CMK (cell line): ENCODE data around the gene PIN4.
"Not testable (repeated sequence)": the region's sequence is repeated elsewhere in the genome, so short reads cannot be mapped to it uniquely, and the experiment has no call there.

Experiments used
- DNase-seq: peaks from one replicate; pipeline ENCODE4 v3.0.0-alpha.2; 2010; ENCODE audit warnings: low read depth

Gene PIN4

DNA sequence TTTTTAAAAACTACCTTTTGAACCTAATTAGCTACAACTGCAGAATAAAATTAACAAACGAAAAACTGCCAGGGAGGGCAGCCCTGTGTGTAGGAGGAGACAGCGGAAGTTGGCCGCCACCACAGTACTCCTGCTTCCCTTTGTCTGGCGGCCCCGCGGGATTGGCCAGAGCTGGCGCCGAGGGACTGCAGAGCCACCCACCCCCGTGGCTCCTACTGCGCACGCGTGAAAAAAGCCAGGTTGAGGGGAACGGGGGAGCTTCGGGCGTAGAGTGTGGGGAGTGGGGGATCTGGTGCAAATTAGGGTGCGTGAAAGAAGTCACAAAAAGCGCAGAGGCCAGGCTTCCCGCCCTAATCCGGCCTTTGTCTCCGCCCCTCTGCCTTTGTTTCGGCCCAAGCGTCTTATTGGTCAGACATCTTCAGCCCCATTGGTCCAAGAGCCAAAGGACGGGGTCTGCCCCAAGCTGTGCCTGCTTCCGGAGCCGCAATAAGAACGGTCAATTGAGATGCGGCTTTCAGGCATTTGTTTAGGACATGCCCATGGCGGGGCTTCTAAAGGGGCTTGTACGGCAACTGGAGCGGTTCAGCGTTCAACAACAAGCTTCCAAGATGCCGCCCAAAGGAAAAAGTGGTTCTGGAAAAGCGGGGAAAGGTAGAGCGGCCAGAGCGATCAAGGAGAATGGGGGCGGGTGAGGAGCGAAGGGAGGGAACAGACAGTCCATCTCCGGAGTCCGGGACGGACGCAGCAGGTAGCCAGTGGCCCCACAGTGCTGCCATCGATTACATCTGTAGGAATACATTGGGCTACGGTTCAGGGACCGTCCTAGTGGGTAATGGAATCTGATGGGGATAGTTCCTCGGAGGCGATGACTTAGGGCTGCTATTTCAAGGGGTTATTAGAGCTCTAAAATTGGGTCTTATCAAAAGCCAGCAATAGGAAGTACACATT lies at the start of gene PIN4:
Gene PIN4, plus strand, starts transcription at position 580 of the 948 bp plus-strand sequence. Its CDS starts 29 bp downstream, at position 609.
- DNase-seq: peak; percentile 82

GRCh38 chrX:72132456-72132855 lies 49.1 kb upstream of the PIN4 start:
- DNase-seq: no peak

DNA sequence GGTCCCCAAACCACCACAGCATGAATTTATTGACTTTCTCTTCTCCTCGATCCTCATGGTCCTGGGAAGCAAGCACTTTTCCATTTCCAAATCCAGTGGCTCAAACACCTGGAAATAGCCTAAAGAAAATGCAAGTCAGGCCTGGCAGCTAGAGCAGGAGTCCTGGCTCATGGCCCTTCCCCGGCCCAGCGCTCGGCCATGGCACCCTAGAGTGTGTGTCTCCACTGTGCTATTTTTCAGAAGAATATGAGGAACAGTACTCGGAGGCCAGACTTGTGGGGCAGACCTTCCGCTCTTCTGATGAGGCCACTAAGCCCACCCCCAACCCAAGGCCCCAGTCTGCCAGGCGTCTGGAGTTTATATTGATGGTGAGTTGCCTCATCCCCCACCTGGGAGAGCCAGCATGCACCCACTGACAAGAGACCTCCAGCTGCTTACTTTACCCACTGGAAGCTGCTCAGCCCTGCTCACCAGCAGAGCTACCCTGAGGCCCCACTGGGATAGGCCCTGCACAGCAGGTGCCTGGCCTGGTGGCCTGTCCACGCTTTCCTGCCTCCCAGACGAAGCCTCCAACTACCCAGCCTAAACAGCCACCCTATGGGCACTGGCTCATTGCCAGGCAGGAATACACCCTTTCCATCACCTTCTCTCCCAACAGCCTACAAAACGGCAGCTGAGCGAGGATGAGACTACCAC lies 47.6 kb upstream of the PIN4 start:
- no peak for DNase-seq

DNA sequence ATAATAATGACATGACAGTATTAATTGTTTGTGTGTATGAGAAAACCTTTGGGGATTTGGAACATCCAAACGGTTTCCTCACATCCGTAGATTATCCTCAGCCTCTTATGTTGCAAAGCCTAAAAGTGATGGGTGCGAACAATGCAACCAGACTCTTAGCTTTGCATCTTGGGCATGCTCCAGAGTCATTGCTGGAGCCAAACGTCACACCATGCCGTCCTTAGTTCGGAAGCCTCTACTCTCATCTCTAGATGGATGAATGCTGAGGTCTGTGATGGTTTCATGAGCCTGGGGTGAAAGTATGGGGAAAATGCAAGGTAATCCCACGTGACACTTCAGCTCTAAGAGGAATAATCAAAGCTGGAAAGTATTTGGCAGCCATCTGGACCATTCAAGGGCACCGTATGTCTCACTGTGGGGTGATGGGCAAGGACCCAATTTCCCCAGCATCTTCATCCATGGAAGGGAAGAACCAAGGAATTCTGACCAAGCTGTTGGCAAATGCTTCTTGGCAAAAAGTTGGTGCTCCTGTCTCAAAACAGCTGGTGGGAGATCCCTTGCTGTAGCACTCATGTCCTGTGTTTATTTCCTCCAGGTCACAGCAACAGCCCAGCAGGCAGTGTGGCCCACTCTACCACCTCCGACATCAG lies 43.6 kb upstream of the PIN4 start:
- DNase-seq: no peak

GRCh38 chrX:72139538-72139937 lies 42.0 kb upstream of the PIN4 start:
- no peak for DNase-seq

DNA sequence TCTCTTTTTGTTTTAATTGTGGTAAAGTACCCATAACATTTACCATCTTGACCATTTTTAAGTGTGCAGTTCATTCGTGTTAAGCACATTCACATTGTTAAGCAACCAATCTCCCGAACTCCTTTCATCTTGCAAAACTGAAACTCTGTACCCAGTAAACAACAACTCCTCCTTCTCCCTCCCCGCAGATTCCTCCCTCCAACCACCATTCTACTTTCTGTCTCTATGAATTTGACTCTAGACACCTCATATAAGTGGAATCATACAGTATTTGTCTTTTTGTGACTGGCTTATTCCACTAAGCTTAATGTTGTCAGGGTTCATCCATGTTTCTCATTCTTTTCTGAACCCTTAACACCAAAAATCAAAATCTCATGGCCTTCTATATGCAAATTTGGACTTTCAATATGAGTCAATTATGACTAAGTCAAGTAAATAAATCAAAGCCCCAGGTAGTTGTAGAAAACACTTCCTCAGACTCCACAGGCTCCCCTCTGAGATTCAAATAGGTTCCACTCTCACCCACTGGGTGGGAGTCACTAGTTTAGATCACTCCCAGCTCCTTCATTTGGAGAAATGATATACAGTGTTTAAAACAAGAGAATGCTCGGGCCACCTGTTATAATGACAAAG lies 40.1 kb upstream of the PIN4 start:
- DNase-seq: no peak

GRCh38 chrX:72142094-72142793 lies 39.3 kb upstream of the PIN4 start:
- no peak for DNase-seq

- DNase-seq: no peak
Observed at GRCh38 chrX:72142794-72143608, 38.6 kb upstream of the PIN4 start.

DNA sequence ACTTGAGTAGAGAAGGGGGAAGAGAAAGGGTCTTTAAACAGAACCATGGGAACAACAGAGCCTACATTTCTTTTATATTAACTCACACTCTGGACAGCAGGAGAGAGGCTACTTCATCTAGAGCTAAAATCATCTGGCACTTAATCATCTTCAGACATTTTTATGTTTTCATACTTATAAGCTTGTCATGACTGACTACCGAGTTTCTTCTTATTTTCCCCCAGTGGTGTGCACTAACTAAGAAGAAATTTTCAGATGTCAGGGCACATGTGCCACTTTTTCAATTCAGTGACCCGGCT lies 38.0 kb upstream of the PIN4 start:
- DNase-seq: no peak

DNA sequence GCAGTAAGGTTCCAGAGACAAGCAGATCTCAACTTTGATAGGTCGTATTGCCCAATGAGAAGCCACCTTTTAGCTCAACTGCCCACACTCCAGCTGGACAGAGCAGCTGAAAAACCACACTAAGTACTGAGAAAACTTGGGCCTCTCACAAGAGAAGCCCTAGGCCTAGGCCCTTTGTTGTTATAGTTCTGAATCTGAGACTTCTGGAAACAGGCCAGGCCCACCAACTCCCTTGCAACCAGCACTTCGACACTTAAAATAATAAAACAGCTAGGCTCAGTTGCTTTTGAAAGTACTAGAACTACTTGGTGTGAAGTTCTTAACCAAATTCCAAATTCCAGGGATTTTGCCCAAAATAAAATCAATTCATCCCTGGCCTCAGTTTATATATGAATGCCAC lies 36.4 kb upstream of the PIN4 start:
- no peak for DNase-seq

GRCh38 chrX:72146527-72146926 lies 35.0 kb upstream of the PIN4 start:
- DNase-seq: no peak

GRCh38 chrX:72158773-72159172 lies 22.8 kb upstream of the PIN4 start:
- no peak for DNase-seq

DNA sequence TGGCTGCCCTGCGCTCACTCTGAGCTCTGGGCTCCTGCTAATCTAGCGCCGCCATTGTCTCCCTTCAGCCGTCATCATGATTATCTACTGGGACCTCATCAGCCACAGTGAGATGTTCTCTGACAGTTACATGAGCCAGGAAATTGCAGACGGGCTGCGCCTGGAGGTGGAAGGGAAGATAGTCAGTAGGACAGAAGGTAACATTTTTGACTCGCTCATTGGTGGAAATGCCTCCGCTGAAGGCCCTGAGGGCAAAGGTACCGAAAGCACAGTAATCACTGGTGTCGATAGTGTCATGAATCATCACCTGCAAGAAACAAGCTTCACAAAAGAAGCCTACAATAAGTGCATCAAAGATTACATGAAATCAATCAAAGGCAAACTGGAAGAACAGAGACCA lies 21.8 kb upstream of the PIN4 start:
- DNase-seq: no peak

DNA sequence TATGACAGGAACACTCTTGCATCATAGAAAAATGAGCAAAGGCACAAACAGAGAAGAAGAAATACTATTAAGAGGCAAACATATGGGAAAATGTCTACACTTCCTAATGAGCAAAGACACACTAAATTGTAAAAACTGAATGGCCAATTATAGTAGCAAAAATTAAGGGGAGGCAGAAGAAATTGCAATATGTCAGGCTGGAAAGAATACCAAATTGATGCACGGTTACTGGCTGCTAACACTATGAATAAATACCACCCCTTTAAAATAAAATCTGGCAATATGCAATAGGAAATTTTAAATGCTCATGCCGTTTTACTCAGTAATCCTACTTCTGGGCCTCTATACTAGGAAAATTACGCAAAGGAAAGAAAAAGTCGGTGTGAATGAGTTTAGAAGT lies 16.0 kb upstream of the PIN4 start:
- no peak for DNase-seq

DNA sequence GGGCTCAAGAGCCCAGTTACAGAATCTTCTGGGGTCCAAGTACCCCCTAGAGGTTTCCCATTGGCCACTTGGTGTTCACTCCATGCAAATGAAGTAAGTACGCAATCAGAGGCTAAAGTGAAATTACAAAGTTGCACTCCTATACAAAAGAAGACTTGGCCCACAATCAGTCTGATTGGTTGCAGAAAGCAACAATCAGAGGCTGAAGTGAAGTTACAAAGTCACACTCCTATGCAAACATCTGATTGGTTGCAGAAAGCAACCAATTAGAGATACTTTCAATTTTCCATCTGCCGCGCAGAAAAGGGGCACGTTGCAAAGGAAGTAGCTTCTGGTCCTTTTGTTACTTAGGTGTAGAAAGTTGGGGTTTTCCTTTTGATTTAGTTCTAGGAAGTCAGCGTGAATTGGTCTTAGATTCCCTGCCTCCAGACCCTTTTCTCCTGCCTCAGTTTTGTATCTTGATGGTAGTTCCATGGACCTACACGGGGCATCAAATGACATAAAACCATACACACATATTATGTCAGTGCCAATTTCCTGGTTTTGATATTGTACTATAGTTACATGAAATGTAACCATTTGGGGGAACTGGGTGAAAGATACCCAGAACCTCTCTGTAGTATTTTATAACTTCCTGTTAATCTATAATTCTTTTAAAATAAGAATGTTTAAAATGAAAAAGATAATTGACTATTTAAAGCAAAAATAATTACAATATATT lies 12.4 kb upstream of the PIN4 start:
- no peak for DNase-seq

- DNase-seq: not testable (repeated sequence)
Observed at GRCh38 chrX:72176289-72176688, 5.3 kb upstream of the PIN4 start.

DNA sequence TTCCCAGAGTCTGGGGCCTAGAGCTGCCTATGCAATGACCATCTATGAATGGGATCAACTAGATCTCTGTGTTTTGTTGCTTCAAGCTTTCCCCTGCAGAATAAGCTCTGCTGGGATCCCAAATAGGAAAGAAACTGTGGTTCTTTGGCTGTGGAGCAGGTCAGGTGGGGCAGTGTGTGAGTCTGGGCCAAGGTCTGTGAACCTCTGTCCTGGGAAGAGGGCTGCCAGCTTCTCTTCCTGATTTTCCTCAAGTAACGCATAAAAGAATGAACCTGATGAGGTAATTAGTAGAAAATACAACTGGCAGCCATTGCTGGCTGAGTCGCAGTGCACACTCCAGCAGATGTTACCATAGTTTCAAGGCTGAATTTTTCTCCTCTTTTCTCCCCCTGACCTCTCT lies 4.6 kb upstream of the PIN4 start:
- no peak for DNase-seq

GRCh38 chrX:72180539-72180938 lies 1.0 kb upstream of the PIN4 start:
- no peak for DNase-seq

DNA sequence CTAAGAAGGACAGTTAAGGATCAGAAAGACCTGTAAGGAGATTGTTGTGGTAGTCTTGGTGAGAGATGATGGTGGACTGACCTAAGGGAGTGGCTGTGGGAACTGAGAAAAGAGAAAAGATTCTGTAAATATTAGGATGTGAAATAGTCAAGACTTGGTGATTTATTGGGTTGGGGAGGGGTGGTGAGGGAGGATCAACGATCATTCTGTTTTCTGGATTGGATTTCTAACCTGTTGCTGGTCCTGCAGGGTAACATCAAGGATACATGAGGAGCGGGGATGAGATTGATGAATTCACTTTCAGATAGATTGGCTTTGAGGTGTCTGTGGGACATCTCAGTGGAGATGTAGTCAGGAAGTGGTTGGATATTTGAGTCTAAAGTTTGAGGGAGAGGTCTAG lies 1.4 kb downstream of the PIN4 start:
- DNase-seq: no peak

GRCh38 chrX:72201836-72202536 lies 20.4 kb downstream of the PIN4 start:
- DNase-seq: no peak
